Mesothelial cell of epicardium (in vitro differentiated cells): ENCODE data around the gene PLAU. TPM values are rescaled to one million over a fixed set of nuclear protein-coding genes. Genes with fewer than 3 reads are reported as not detected.
"Not testable (repeated sequence)": the region's sequence is repeated elsewhere in the genome, so short reads cannot be mapped to it uniquely, and the experiment has no call there.

Experiments
- DNase-seq, 2 experiments: peaks; one replicate each; pipeline ENCODE4 v3.0.0; 2021; ENCODE audit warnings: low spot score in 2 of 2; ENCODE audit not compliant: unreplicated experiment in 2 of 2
- H3K27ac Mint-ChIP-seq: 2 replicates; pipeline ENCODE4 v1.8.0; 2021; ENCODE audit warnings: mixed read lengths
- H3K27me3 Mint-ChIP-seq: 2 replicates; pipeline ENCODE4 v1.8.0; 2021; ENCODE audit warnings: low read depth, mixed read lengths
- H3K36me3 Mint-ChIP-seq: 2 replicates; pipeline ENCODE4 v1.8.0; 2021; ENCODE audit warnings: mixed read lengths
- H3K4me1 Mint-ChIP-seq: 2 replicates; pipeline ENCODE4 v1.8.0; 2021; ENCODE audit warnings: mixed read lengths
- H3K4me3 Mint-ChIP-seq: 2 replicates; pipeline ENCODE4 v1.8.0; 2021; ENCODE audit warnings: mild to moderate bottlenecking, moderate library complexity, mixed read lengths
- H3K9me3 Mint-ChIP-seq: 2 replicates; pipeline ENCODE4 v1.8.0; 2021; ENCODE audit warnings: mixed read lengths
- total RNA-seq: library from RNA; stranded (reverse); gene quantifications from 3 replicates; pipeline ENCODE4 v1.2.1, GENCODE V29; 2021
- TF ChIP-seq, protein P1 (sequence below): fragments of 200-600 bp; sonication (generic); IDR thresholded peaks from one replicate; pipeline ENCODE4 v1.5.0; 2021; ENCODE audit warnings: antibody characterized with exemption; ENCODE audit not compliant: unreplicated experiment

The PLAU gene
- total RNA-seq, 1 donor from 2014 or later = 4.7 TPM

DNA sequence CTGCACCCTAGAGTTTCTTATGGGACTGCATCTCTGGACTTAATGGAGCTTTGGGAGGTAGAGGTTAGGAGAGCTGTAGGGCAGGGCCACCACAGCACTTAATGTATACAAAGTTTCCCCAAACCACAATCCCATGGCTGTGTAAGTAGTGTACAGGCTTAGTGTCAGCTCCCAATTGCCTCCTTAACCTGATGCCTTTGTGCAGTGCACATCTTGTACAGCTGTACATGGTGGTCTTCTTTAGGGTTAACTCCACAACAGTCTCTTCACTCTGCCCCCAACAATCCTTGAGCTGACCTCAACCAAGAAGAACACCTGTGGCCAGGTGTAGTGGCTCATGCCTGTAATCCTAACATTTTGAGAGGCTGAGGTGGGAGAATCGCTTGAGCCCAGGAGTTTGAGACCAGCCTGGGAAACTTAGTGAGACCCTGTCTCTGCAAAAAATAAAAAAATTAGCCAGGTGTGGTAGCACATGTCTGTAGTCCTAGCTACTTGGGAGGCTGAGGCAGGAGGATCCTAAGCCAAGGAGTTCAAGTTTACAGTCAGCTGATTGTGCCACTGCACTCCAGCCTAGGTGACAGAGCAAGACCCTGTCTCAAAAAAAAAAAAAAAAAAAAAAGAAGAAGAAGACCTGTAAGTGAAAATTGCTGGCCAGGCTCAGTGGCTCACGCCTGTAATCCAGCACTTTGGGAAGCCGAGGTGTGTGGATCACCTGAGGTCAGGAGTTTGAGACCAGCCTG, 6.8 kb downstream of the PLAU start:
- no peak for DNase-seq
- Mint-ChIP-seq H3K27ac (no peak overlapping the region), H3K36me3 (no peaks in the 10 kb centered on the region), H3K4me1 (peaks cover 6% of the 10 kb centered on the region), H3K27me3 (peaks cover 21% of the 10 kb centered on the region), H3K4me3 (no peak overlapping the region), H3K9me3 (no peaks in the 10 kb centered on the region)
- TF ChIP-seq, protein P1, sequence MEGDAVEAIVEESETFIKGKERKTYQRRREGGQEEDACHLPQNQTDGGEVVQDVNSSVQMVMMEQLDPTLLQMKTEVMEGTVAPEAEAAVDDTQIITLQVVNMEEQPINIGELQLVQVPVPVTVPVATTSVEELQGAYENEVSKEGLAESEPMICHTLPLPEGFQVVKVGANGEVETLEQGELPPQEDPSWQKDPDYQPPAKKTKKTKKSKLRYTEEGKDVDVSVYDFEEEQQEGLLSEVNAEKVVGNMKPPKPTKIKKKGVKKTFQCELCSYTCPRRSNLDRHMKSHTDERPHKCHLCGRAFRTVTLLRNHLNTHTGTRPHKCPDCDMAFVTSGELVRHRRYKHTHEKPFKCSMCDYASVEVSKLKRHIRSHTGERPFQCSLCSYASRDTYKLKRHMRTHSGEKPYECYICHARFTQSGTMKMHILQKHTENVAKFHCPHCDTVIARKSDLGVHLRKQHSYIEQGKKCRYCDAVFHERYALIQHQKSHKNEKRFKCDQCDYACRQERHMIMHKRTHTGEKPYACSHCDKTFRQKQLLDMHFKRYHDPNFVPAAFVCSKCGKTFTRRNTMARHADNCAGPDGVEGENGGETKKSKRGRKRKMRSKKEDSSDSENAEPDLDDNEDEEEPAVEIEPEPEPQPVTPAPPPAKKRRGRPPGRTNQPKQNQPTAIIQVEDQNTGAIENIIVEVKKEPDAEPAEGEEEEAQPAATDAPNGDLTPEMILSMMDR = no peak

DNA sequence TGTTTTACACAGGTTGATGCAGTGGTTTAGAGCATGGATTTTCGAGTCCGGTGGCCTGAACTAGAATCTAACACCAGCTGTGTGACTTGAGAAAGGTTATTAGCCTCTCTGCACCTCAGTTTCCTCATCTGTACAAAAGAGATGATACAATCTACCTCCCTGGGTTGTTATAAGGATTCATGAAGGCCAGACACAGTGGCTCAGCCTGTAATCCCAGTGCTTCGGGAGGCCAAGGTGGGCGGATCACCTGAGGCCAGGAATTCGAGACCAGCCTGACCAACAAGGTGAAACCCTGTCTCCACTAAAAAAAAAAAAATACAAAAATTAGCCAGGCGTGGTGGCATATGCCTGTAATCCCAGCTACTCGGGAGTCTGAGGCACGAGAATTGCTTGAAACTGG, 8.5 kb downstream of the PLAU start:
- not testable (repeated sequence) for DNase-seq, H3K36me3 Mint-ChIP-seq, H3K9me3 Mint-ChIP-seq, H3K4me3 Mint-ChIP-seq, H3K27me3 Mint-ChIP-seq
- Mint-ChIP-seq H3K4me1 (peaks cover 14% of the 10 kb centered on the region), H3K27ac (peak overlapping the region; percentile 91)

DNA sequence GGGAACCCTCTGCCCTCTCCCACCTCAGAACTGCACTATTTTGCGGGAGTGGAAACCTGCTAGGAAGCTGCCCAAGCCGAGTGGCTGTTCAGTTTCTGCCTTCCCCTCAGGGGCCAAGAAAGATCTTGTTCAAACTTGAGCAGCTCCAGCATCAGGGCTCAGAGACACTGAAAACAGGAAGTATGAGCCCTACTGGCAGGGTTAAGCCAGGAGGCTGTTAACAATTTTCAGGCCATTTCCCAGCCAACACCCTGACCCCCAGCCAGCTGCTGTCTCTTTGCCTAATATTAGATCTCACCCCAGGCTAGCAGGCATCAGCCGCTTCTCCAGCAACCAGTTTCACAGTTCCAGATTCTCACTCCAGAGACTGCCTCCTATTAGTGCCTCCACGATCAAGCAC, 9.2 kb downstream of the PLAU start:
- H3K4me1 Mint-ChIP-seq = peaks cover 14% of the 10 kb centered on the region
- TF ChIP-seq, protein P1 = no peak
- peaks cover 3% of the 10 kb centered on the region for H3K27me3 Mint-ChIP-seq
- no peaks in the 10 kb centered on the region for H3K36me3 Mint-ChIP-seq
- DNase-seq = no peak
- no peaks in the 10 kb centered on the region for H3K9me3 Mint-ChIP-seq
- peak overlapping the region; percentile 91 for H3K27ac Mint-ChIP-seq
- H3K4me3 Mint-ChIP-seq = no peak overlapping the region

DNA sequence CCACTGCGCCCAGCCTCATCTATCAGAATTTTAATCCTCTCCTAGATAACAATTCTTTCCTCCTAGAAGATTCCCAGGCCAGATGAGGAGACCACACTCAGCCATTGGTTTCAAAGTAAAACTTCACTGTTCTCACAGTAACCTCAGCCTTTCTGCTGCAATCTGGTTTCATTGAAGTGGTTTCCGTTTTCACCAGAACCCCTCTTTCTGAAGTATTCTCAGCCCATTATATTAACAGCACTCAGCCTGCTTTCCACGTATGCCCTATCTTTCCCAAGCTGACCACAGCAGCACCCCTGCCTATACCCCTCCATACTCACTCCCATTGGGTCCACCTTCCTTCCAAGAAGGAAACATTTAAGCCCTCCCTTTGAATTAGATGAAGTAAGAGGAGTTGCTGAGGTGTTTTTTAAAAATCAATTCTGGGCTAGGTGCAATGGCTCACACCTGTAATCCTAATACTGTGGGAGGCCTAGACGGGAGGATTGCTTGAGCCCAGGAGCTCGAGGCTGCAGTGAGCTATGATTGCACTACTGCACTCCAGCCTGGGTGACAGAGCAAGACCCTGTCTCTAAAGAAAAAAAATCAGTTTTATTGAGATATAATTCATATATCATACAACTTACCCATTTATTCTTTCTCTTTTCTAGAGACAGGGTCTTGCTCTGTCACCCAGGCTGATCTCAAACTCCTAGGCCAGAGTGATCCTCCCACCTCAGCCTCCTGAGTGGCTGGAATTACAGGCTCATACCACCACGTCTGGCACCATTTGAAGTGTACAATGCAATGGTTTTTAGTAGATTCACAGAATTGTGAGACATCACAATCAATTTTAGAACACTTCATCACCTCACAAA, 11.3 kb downstream of the PLAU start:
- no peaks in the 10 kb centered on the region for H3K36me3 Mint-ChIP-seq
- H3K27ac Mint-ChIP-seq = no peak overlapping the region

DNA sequence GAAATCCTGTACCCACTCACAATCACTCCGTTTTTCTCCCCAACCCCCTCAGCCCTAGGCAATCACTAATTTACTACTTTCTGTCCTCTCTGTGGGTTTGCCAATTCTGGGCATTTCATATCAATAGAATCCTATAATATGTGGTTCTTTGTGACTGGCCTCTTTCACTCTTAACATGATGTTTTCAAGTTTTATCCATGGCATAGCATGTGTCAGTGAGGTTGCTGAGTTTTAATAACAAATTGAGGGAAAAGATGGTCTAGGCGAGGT, 11.9 kb downstream of the PLAU start:
- H3K27ac Mint-ChIP-seq = no peak overlapping the region
- H3K4me3 Mint-ChIP-seq = no peak overlapping the region
- no peaks in the 10 kb centered on the region for H3K36me3 Mint-ChIP-seq
- no peaks in the 10 kb centered on the region for H3K9me3 Mint-ChIP-seq
- no peaks in the 10 kb centered on the region for H3K27me3 Mint-ChIP-seq
- no peak for DNase-seq
- H3K4me1 Mint-ChIP-seq = peaks cover 14% of the 10 kb centered on the region
- TF ChIP-seq, protein P1 = no peak

More for the DNA sequence above, 11.3 kb downstream of the PLAU start:
- Mint-ChIP-seq H3K4me1 (peaks cover 14% of the 10 kb centered on the region), H3K4me3 (no peak overlapping the region), H3K27me3 (no peaks in the 10 kb centered on the region), H3K9me3 (no peaks in the 10 kb centered on the region)
- DNase-seq = no peak
- TF ChIP-seq, protein P1 = no peak

DNA sequence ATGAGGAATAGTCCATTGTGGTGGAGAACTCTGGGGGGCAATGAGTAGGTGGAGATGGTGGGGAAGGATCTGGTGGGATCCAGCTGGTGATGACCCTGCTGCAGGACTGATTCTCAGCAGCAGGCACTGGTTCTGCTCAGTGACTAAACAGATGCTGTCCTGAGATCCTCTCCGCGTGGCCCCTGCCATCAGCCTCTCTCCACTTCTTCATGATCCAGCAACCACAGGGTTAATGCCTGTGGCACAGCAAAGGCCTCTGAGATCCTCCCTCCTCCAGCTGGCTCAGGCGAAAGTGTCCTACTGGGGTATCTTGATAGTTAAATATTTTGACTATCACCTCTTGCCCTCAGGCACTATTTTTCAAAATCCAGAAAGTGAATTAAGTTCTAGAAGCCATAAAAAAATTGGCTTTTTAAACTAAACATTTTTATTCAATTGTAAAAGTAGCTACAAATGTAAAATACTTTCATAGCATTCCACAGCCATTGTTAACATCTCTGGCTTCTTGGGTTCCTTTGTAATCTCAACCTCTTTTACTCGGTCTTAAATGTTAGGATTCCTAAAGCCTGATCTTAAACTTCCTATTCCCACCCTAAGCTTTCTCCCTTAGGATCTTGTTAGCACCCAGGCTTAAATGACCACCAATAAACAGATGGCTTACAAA, 13.1 kb downstream of the PLAU start:
- no peaks in the 10 kb centered on the region for H3K27me3 Mint-ChIP-seq
- TF ChIP-seq, protein P1 = no peak
- no peak overlapping the region for H3K27ac Mint-ChIP-seq
- no peak for DNase-seq
- H3K36me3 Mint-ChIP-seq = no peaks in the 10 kb centered on the region
- H3K4me3 Mint-ChIP-seq = no peak overlapping the region
- H3K4me1 Mint-ChIP-seq = peaks cover 14% of the 10 kb centered on the region
- no peaks in the 10 kb centered on the region for H3K9me3 Mint-ChIP-seq
